HG03565 (cell line): ENCODE data around the gene PCYT2.

Experiments
- ATAC-seq: cut with Tn5 transposase; IDR thresholded peaks from one replicate; pipeline ENCODE4 v1.9.1; 2021; ENCODE audit warnings: mild to moderate bottlenecking, moderate library complexity; ENCODE audit not compliant: unreplicated experiment

The PCYT2 gene

GRCh38 chr17:81877569-81877968 lies 33.6 kb downstream of the PCYT2 start:
- no peak for ATAC-seq

DNA sequence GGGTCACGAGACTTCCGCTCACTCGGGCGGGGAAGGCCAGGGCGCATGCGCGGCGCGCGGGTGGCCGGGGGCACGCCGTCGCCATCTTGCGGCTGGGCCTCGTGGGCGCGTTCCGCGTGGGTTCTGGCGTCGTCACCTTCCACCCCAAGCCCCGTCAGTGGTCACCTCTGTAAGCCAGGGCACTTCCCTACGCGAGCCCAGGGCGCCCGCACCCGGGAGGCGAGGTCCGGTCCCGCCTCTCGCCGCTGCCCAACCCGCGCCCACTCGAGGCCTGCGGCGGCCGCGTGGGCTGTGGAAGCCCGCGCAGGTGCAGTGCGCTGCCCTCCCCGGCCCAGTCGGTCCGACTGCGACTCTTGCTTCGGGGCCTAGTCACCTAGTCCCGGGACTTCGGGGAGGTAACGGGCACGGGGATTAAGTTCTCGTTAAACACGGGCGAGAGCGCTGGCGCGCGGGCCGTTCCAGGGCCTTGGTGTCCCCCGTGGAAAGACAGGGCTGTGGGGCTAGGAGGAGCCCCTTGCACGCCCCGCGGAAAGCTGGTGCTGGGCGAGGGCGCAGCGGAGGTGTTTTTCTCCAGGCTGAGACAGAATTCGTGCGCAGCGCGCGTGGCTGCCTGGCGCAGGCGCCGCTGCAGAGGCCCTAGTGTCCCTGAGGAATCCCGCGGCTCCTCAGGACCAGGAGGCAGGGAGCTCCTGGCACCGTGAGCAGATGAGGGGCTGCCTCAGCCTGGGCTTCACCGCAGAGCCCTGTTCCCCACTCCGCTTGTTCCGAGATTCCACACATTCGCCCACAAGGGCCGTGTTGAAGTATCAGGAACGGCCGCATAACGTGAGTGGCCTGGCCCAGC lies 39.6 kb downstream of the PCYT2 start:
- peak; percentile 39 for ATAC-seq

DNA sequence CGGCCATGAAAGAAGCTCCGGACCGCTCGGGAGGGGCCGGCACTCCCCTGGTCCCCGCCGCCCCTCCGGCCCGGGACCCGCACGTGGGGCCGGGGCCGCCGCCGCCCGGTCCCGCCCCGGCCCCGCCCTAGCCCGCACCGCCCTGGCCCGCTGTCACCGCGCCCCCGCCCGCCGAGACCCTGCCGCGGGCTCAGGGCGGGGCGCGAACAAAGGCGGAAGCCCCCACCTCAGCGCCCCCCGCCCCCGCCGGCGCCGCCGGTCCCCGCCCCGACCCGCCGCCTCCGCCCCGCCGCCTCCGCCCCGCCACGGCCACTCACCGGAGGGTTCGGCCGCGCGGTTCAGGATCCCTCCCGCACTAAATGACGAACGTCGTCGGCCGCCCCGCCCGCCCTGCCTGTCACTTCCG lies 40.2 kb downstream of the PCYT2 start, which contains the start of gene ARHGDIA:
ARHGDIA (minus strand) TSS at position 357 of the 406 bp plus-strand sequence. CDS start 1,407 bp downstream, outside the sequence.
- no peak for ATAC-seq

DNA sequence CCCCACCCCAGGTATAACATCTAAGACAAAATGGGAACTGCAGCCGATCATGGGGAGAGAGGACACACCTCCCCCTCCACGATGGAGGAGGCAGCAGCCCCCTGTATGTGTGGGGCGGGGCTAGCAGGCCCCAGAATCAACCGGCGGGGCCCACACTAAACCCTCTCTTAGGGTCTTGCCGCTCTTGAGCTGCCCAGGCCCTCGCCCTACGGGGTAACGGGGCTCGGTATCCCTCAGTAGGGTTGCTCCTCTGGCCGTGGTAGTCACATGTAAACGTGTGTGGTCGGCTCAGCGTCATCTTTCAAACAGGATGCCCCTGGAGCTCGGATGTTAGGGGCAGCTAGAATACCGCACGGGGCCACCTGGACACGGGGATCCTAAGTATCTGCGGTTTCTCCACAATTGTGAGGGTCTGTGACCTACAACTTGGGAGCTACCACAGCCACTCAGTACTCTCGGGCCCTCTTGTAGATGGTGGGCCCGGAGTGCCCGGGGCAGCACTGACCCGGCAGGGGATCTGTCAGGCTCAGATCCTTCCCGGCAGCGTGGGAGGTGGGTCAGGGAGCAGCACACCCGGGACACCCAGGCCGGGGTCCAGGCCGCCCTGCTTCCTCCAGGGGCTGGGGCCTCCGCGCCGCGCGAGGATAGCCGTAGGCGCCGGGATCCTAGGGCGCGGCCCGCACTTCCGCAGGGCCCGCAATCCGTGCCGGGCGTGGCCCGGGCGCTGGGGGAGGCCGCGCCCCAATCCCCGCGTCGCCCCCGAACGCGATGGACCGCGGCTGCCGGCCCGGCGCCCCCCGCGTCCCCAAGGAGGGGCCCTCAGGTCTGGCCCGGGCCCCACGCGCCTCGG lies 40.8 kb downstream of the PCYT2 start:
- no peak for ATAC-seq

DNA sequence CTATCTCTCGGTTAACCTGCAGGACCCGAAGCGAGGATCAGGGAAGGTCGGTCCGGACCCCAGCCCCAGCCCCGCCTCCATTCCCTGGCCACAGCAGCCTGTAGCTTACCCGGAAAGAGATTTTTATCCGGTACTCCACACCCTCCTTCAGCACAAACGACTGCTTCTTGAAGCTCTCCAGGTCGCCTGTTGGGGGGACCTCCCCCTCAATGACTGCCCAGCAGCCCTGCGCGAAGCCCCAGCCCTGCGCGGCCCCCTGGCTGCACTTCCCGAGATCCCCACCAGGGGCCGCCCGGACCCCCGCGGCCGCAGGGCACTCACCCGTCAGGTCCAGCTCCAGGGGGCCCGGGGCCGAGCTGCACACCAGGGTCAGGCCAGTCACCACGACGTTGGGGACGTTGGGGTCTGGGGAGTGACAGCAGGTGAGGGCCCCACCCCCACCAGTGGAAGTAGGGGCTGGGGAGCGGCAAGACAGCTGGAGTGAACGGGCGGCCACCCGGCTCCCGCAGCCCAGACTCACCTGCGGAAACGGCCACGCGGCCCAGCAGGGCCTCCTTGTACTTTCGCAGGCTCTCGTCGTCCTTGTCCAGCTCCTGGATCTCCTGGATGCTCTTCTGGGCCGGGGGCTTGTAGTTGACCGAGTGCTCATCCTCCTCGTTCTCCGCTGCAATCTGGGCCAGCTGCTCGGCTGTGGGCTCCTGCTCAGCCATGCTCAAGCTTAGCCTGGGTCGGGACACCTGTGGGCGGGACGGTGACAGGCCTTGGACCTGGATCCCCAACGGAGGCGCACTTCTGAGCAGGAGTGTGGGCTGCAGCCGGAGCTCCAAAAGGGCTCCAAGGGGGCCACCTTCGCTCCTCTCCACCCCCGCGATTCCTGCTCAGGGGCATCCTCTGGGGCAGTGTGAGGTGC lies 41.7 kb downstream of the PCYT2 start:
- ATAC-seq: no peak

DNA sequence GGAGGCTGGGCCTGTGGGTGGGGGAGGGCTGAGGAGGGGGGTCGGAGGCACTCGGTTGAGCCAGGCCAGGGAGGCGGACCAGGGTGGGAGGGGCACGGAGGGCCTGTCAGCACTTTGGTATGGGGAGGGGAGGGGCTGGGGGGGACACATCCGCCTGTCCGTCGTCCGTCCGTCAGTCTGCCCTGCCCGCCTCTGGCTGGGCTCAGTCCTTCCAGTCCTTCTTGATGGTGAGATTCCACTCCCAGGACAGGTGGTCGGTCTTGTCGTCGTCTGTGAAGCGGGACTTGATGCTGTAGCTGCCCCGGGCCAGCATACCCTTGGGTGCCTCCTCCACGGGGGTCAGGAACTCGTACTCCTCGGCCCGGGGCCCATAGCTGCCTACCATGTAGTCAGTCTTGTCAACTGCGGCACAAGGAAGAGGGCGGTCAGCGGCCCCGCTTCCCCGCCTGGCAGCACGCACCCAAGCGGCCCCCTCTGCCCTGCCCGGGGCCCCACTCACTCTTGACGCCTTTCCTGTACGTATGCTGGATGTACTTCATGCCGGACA lies 42.5 kb downstream of the PCYT2 start:
- no peak for ATAC-seq

GRCh38 chr17:81867991-81868673 lies 43.1 kb downstream of the PCYT2 start:
- no peak for ATAC-seq

- ATAC-seq: no peak
Measured at GRCh38 chr17:81867170-81867990, 43.8 kb downstream of the PCYT2 start.

- no peak for ATAC-seq
Measured at GRCh38 chr17:81866440-81867169, 44.6 kb downstream of the PCYT2 start.

DNA sequence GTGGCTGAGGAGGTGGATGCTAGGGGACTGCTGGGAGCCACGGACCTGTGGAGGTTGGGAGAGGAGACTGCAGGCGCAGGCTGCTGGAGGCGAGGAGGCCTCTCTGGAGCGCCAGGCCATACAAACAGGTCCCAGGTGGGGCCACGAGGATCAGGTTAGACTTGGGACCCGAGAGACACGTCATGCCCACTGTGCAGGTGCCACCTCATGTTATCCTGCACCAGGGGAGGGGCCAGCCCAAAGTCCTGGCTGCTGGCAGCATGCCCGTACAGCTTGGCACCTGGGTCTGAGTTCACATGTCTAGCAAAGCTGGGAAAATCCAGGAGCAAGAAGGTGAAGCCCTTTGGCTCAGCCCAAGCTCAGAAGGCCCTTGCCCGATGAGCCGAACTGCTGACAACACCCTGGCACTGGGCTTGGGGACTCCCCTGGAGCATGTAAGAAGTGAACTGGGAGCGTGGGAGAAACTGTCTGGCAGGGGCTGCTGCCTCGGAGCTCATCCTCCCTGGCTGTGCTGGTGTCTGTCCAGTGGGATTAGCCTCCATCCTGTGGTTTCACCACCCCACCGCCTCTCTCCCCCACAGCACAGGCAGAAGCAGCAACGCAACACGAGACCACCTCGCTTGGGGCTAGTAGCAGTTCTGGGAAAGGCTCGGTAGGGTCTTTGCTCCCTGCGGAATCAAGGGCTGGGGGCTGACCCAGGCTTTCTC lies 45.3 kb downstream of the PCYT2 start:
- ATAC-seq: no peak

DNA sequence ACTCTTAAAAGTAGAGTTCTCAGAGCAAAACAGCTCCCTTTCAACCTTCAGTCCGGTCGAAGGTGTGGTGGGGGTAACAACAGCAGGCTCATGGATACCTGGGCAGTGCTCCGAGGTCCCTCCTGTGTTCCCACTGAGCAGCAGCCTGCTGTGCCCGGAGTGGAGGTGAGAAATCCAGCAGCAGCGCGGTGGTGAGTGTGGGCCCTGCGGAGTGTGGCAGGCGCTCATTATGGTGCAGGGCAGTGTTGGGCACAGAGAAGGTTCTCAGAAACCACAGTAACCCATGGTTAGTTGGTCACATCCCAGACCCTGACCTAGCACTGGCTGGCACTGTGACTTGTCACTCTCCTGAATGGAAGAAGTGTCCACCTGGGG lies 45.9 kb downstream of the PCYT2 start:
- no peak for ATAC-seq

GRCh38 chr17:81863833-81864768 lies 47.1 kb downstream of the PCYT2 start:
- no peak for ATAC-seq

- ATAC-seq: no peak
Measured at GRCh38 chr17:81863123-81863675, 48.0 kb downstream of the PCYT2 start.

- ATAC-seq: peak; percentile 72
Measured at GRCh38 chr17:81860756-81861568, 50.2 kb downstream of the PCYT2 start.

- no peak for ATAC-seq
Measured at GRCh38 chr17:81859906-81860755, 51.1 kb downstream of the PCYT2 start, which contains the start of gene P4HB. P4HB (minus strand) TSS chr17:81860535; CDS start chr17:81860471, 64 bp downstream.
